ENCODE data around the gene LDB1.

The LDB1 gene

GRCh38 chr10:102154466-102155116, 34.4 kb upstream of the LDB1 start:
- TF ChIP-seq EZH2phosphoT487 (IDR thresholded peaks at IDR 0.05; ENCODE audit: borderline replicate concordance, low read length): no peak
- TF ChIP-seq CTCF (IDR thresholded peaks at IDR 0.05; ENCODE audit: low read depth, low read length, poor library complexity, severe bottlenecking): no peak
- peaks cover 76% of the 10 kb centered on the region for H3K79me2 ChIP-seq (ENCODE audit: control insufficient read depth, low read length)
- H3K27ac ChIP-seq (ENCODE audit: low read depth, low read length): no peak overlapping the region
- no peaks in the 10 kb centered on the region for H3K27me3 ChIP-seq (ENCODE audit: control insufficient read depth, low read length)
- H3K9me2 ChIP-seq (replicated peaks; ENCODE audit: control insufficient read depth, low read length): no peaks in the 10 kb centered on the region
- H4K20me1 ChIP-seq (ENCODE audit: control insufficient read depth, insufficient read depth, low read depth, low read length): peaks cover 20% of the 10 kb centered on the region
- peak overlapping the region; percentile 3; the same call in 1 of the 2 replicates for H3K4me3 ChIP-seq (ENCODE audit: low read length)
- H3K9me3 ChIP-seq (ENCODE audit: control insufficient read depth, insufficient read depth, low read length): no peaks in the 10 kb centered on the region
- peaks cover 26% of the 10 kb centered on the region for H3F3A ChIP-seq (ENCODE audit: control insufficient read depth, insufficient read depth)
- peaks cover 39% of the 10 kb centered on the region for H3K4me1 ChIP-seq (ENCODE audit: control insufficient read depth, low read length)
- peaks cover 95% of the 10 kb centered on the region for H3K36me3 ChIP-seq (ENCODE audit: control insufficient read depth, low read length)
- H3K4me2 ChIP-seq (ENCODE audit: low read length): peak overlapping the region; percentile 90; the same call in 1 of the 2 replicates

- Histone ChIP-seq H3K4me1 (ENCODE audit: control insufficient read depth, low read length) (peaks cover 46% of the 10 kb centered on the region), H3K4me3 (ENCODE audit: low read length) (peak overlapping the region; percentile 94), H3K9me2 (replicated peaks; ENCODE audit: control insufficient read depth, low read length) (no peaks in the 10 kb centered on the region), H3K79me2 (ENCODE audit: control insufficient read depth, low read length) (peaks cover 70% of the 10 kb centered on the region), H3K27ac (ENCODE audit: low read depth, low read length) (peak overlapping the region; percentile 49), H3K36me3 (ENCODE audit: control insufficient read depth, low read length) (peaks cover 95% of the 10 kb centered on the region), H3F3A (ENCODE audit: control insufficient read depth, insufficient read depth) (peaks cover 27% of the 10 kb centered on the region), H3K27me3 (ENCODE audit: control insufficient read depth, low read length) (no peaks in the 10 kb centered on the region), H3K9me3 (ENCODE audit: control insufficient read depth, insufficient read depth, low read length) (no peaks in the 10 kb centered on the region), H4K20me1 (ENCODE audit: control insufficient read depth, insufficient read depth, low read depth, low read length) (peaks cover 17% of the 10 kb centered on the region), H3K4me2 (ENCODE audit: low read length) (peak overlapping the region; percentile 90)
- TF ChIP-seq EZH2phosphoT487 (IDR thresholded peaks at IDR 0.05; ENCODE audit: borderline replicate concordance, low read length) (no peak), CTCF (IDR thresholded peaks at IDR 0.05; ENCODE audit: low read depth, low read length, poor library complexity, severe bottlenecking) (no peak)
These were observed 33.0 kb upstream of the LDB1 start for GRCh38 chr10:102153093-102153620.

- peaks cover 13% of the 10 kb centered on the region; the same call in 1 of the 2 replicates for H4K20me1 ChIP-seq (ENCODE audit: control insufficient read depth, insufficient read depth, low read depth, low read length)
- H3K27me3 ChIP-seq (ENCODE audit: control insufficient read depth, low read length): no peaks in the 10 kb centered on the region
- H3K79me2 ChIP-seq (ENCODE audit: control insufficient read depth, low read length): peaks cover 63% of the 10 kb centered on the region
- peak overlapping the region; percentile 94 for H3K4me3 ChIP-seq (ENCODE audit: low read length)
- no peak for TF ChIP-seq CTCF (IDR thresholded peaks at IDR 0.05; ENCODE audit: low read depth, low read length, poor library complexity, severe bottlenecking)
- TF ChIP-seq EZH2phosphoT487 (IDR thresholded peaks at IDR 0.05; ENCODE audit: borderline replicate concordance, low read length): no peak
- H3K4me2 ChIP-seq (ENCODE audit: low read length): peak overlapping the region; percentile 90
- peak overlapping the region; percentile 49 for H3K27ac ChIP-seq (ENCODE audit: low read depth, low read length)
- H3K9me2 ChIP-seq (replicated peaks; ENCODE audit: control insufficient read depth, low read length): no peaks in the 10 kb centered on the region
- peaks cover 27% of the 10 kb centered on the region for H3F3A ChIP-seq (ENCODE audit: control insufficient read depth, insufficient read depth)
- no peaks in the 10 kb centered on the region for H3K9me3 ChIP-seq (ENCODE audit: control insufficient read depth, insufficient read depth, low read length)
- H3K4me1 ChIP-seq (ENCODE audit: control insufficient read depth, low read length): peaks cover 46% of the 10 kb centered on the region
- H3K36me3 ChIP-seq (ENCODE audit: control insufficient read depth, low read length): peaks cover 95% of the 10 kb centered on the region
These were observed 32.4 kb upstream of the LDB1 start for GRCh38 chr10:102152545-102152890.
